ENCODE data around the gene CCDC188. TPM values are rescaled to one million over a fixed set of nuclear protein-coding genes. Genes with fewer than 3 reads are reported as not detected.
A peak's percentile ranks its signal among the peaks of the same experiment; 100 is the strongest.

The CCDC188 gene
- total and polyA plus RNA-seq, 4 experiments from 2014 or later, result not detected

GRCh38 chr22:20133930-20134549, 16.8 kb downstream of the CCDC188 start:
- intact Hi-C loops (cut with micrococcal nuclease), result loop anchor here (5.0 kb wide), 2 partner anchors 112 to 702 kb away; partner anchors contain the start of genes HIRA, MRPL40 and TANGO2
- Histone ChIP-seq H3K4me1 (ENCODE audit: insufficient read depth, low read length) (peaks cover 59% of the 10 kb centered on the region), H3K27me3 (ENCODE audit: insufficient read depth, low read length) (no peaks in the 10 kb centered on the region), H3K4me3 (ENCODE audit: low read length in 2 of 2) (no peak overlapping the region), H3K36me3 (ENCODE audit: insufficient read depth, low read length) (no peaks in the 10 kb centered on the region), H3K9me3 (ENCODE audit: control insufficient read depth in 1 of 2, low read length in 2 of 2) (no peaks in the 10 kb centered on the region), H3K27ac (ENCODE audit: low read depth, low read length) (no peak overlapping the region)
- no peak for DNase-seq
- ChIA-PET CTCF (ENCODE audit: partially characterized antibody) (no interaction called here), POLR2A (ENCODE audit: partially characterized antibody) (no interaction called here)
- Mint-ChIP-seq H3K27ac (peak overlapping the region in 2 of 7 donors; percentile 55 to 57), H3K9me3 (peaks cover 0 to 2% (median 0%) of the 10 kb centered on the region in 8 donors), H3K4me3 (peak overlapping the region; percentile 48 to 86 (median 66)), H3K4me1 (peaks cover 15 to 68% (median 46%) of the 10 kb centered on the region in 4 donors), H3K36me3 (peaks cover 0 to 2% of the 10 kb centered on the region in 2 donors), H3K27me3 (no peaks in the 10 kb centered on the region)

DNA sequence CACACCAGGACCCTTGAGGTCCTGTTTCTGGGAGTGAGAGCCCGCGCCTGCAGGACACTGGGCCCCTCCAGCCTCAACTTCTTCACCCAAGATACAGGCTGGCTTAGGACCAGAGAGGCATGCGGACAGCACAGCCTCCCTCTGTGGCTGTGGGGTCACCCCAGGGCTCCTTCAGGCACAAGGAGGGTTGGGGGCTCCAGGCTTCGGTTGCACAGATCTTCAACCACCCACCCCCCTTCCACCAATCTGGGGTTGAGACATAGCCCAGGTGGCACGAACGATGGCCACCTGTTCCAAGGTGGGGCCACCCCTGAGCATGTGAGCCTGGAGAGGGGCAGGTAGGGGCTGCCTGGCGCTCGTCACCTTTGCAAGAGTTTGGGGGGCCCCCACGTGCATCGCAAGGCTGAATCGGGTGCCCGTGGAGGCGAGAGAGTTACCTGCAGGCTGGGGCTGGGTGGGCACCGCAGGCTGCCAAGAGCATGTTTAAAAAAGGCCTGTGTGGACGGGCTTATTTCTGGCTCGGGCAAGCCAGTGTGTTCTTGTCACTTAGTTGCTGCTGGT, 18.1 kb downstream of the CCDC188 start:
- Histone ChIP-seq H3K27ac (ENCODE audit: low read depth, low read length) (peak overlapping the region; percentile 48), H3K4me1 (ENCODE audit: insufficient read depth, low read length) (peaks cover 61% of the 10 kb centered on the region), H3K27me3 (ENCODE audit: insufficient read depth, low read length) (no peaks in the 10 kb centered on the region), H3K4me3 (ENCODE audit: low read length in 2 of 2) (peak overlapping the region; percentile 12 to 57), H3K9me3 (ENCODE audit: control insufficient read depth in 1 of 2, low read length in 2 of 2) (no peaks in the 10 kb centered on the region), H3K36me3 (ENCODE audit: insufficient read depth, low read length) (no peaks in the 10 kb centered on the region)
- Mint-ChIP-seq H3K9me3 (peaks cover 0 to 2% (median 0%) of the 10 kb centered on the region in 8 donors), H3K4me1 (peaks cover 15 to 64% (median 44%) of the 10 kb centered on the region in 4 donors), H3K36me3 (peaks cover 0 to 5% of the 10 kb centered on the region in 2 donors), H3K27me3 (no peaks in the 10 kb centered on the region), H3K4me3 (peak overlapping the region; percentile 76 to 86 (median 80)), H3K27ac (peak overlapping the region in 5 of 7 donors; percentile 48 to 82 (median 69))
- ChIA-PET CTCF (ENCODE audit: partially characterized antibody) (no interaction called here), POLR2A (ENCODE audit: partially characterized antibody) (no interaction called here)
- intact Hi-C loops (cut with micrococcal nuclease), result loop anchor here (5.0 kb wide), 2 partner anchors 110 to 700 kb away; partner anchors contain the start of genes HIRA, MRPL40 and TANGO2
- DNase-seq, result no peak

- H3K27ac Mint-ChIP-seq, result peak overlapping the region in 3 of 7 donors; percentile 35 to 79 (median 57)
- no peaks in the 10 kb centered on the region for H3K27me3 Mint-ChIP-seq
- peak overlapping the region; percentile 48 for H3K27ac ChIP-seq (ENCODE audit: low read depth, low read length)
- CTCF ChIA-PET (ENCODE audit: partially characterized antibody), result no interaction called here
- peaks cover 57% of the 10 kb centered on the region for H3K4me1 ChIP-seq (ENCODE audit: insufficient read depth, low read length)
- DNase-seq, result peak in 4 of 5 donors; percentile 21 to 40 (median 29)
- no peaks in the 10 kb centered on the region for H3K36me3 ChIP-seq (ENCODE audit: insufficient read depth, low read length)
- peak overlapping the region; percentile 12 to 57 for H3K4me3 ChIP-seq (ENCODE audit: low read length in 2 of 2)
- H3K4me1 Mint-ChIP-seq, result peaks cover 13 to 58% (median 40%) of the 10 kb centered on the region in 4 donors
- no peaks in the 10 kb centered on the region for H3K9me3 ChIP-seq (ENCODE audit: control insufficient read depth in 1 of 2, low read length in 2 of 2)
- peaks cover 0 to 2% (median 0%) of the 10 kb centered on the region in 8 donors for H3K9me3 Mint-ChIP-seq
- H3K4me3 Mint-ChIP-seq, result peak overlapping the region; percentile 76 to 86 (median 80)
- POLR2A ChIA-PET (ENCODE audit: partially characterized antibody), result no interaction called here
- H3K36me3 Mint-ChIP-seq, result peaks cover 0 to 9% of the 10 kb centered on the region in 2 donors
- intact Hi-C loops (cut with micrococcal nuclease), result loop anchor here (1.0 to 5.0 kb wide), 4 partner anchors 15 to 700 kb away; partner anchors contain the start of genes HIRA, MRPL40, TANGO2 and TRMT2A
- H3K27me3 ChIP-seq (ENCODE audit: insufficient read depth, low read length), result no peaks in the 10 kb centered on the region
These were observed 18.8 kb downstream of the CCDC188 start for GRCh38 chr22:20131859-20132685.

GRCh38 chr22:20131597-20131858, 19.3 kb downstream of the CCDC188 start, which contains the start of gene ZDHHC8:
TSS of gene ZDHHC8 (plus strand) at chr22:20131804. CDS start at chr22:20131948, 144 bp downstream.
- no peaks in the 10 kb centered on the region for H3K36me3 ChIP-seq (ENCODE audit: insufficient read depth, low read length)
- H3K27me3 Mint-ChIP-seq, result no peaks in the 10 kb centered on the region
- peak in 4 of 5 donors; percentile 31 to 42 (median 34) for DNase-seq
- peak within 1 kb of the TSS; percentile 79 for H3K27ac ChIP-seq (ENCODE audit: low read depth, low read length)
- H3K4me1 Mint-ChIP-seq, result peaks cover 12 to 54% (median 39%) of the 10 kb centered on the region in 4 donors
- H3K9me3 Mint-ChIP-seq, result peaks cover 0 to 2% (median 0%) of the 10 kb centered on the region in 8 donors
- H3K4me3 Mint-ChIP-seq, result peak within 1 kb of the TSS; percentile 76 to 86 (median 80)
- no peaks in the 10 kb centered on the region for H3K27me3 ChIP-seq (ENCODE audit: insufficient read depth, low read length)
- H3K4me1 ChIP-seq (ENCODE audit: insufficient read depth, low read length), result peaks cover 52% of the 10 kb centered on the region
- intact Hi-C loops (cut with micrococcal nuclease), result loop anchor here (1.0 to 5.0 kb wide), 4 partner anchors 14 to 699 kb away; partner anchors contain the start of genes HIRA, MRPL40, TANGO2 and TRMT2A
- ChIA-PET CTCF (ENCODE audit: partially characterized antibody) (no interaction called here), POLR2A (ENCODE audit: partially characterized antibody) (interaction anchor here (2.9 kb wide), 2 partner anchors 14 to 161 kb away, joined by 13 to 28 read pairs; partner anchors contain the start of genes RANBP1 and TRMT2A)
- peak within 1 kb of the TSS; percentile 57 to 88 (median 77) for H3K27ac Mint-ChIP-seq
- H3K36me3 Mint-ChIP-seq, result peaks cover 0 to 9% of the 10 kb centered on the region in 2 donors
- H3K4me3 ChIP-seq (ENCODE audit: low read length in 2 of 2), result peak within 1 kb of the TSS; percentile 21 to 57
- no peaks in the 10 kb centered on the region for H3K9me3 ChIP-seq (ENCODE audit: control insufficient read depth in 1 of 2, low read length in 2 of 2)

GRCh38 chr22:20130731-20131596, 19.9 kb downstream of the CCDC188 start:
- peaks cover 9 to 48% (median 35%) of the 10 kb centered on the region in 4 donors for H3K4me1 Mint-ChIP-seq
- H3K9me3 ChIP-seq (ENCODE audit: control insufficient read depth in 1 of 2, low read length in 2 of 2), result no peaks in the 10 kb centered on the region
- peaks cover 0 to 13% of the 10 kb centered on the region in 2 donors for H3K36me3 Mint-ChIP-seq
- POLR2A ChIA-PET (ENCODE audit: partially characterized antibody), result interaction anchor here (1.0 to 2.9 kb wide), 4 partner anchors 14 to 189 kb away, joined by 4 to 28 read pairs (median 9); partner anchors contain the start of genes COMT, RANBP1, TANGO2 and TRMT2A
- H3K9me3 Mint-ChIP-seq, result peaks cover 0 to 2% (median 0%) of the 10 kb centered on the region in 8 donors
- CTCF ChIA-PET (ENCODE audit: partially characterized antibody), result interaction anchor here (1.7 to 2.9 kb wide), 2 partner anchors 159 to 162 kb away, joined by 6 to 26 read pairs; no protein-coding TSS in a partner anchor
- H3K4me3 Mint-ChIP-seq, result peak overlapping the region; percentile 41 to 76 (median 53)
- H3K4me3 ChIP-seq (ENCODE audit: low read length in 2 of 2), result peak overlapping the region; percentile 21 to 57
- peak; percentile 72 to 79 (median 75) for DNase-seq
- intact Hi-C loops (cut with micrococcal nuclease), result loop anchor here (1.0 to 5.0 kb wide), 4 partner anchors 14 to 699 kb away; partner anchors contain the start of genes HIRA, MRPL40, TANGO2 and TRMT2A
- no peaks in the 10 kb centered on the region for H3K27me3 ChIP-seq (ENCODE audit: insufficient read depth, low read length)
- no peaks in the 10 kb centered on the region for H3K27me3 Mint-ChIP-seq
- H3K27ac Mint-ChIP-seq, result peak overlapping the region; percentile 31 to 88 (median 73)
- peak overlapping the region; percentile 79 for H3K27ac ChIP-seq (ENCODE audit: low read depth, low read length)
- peaks cover 2% of the 10 kb centered on the region for H3K36me3 ChIP-seq (ENCODE audit: insufficient read depth, low read length)
- peaks cover 48% of the 10 kb centered on the region for H3K4me1 ChIP-seq (ENCODE audit: insufficient read depth, low read length)

DNA sequence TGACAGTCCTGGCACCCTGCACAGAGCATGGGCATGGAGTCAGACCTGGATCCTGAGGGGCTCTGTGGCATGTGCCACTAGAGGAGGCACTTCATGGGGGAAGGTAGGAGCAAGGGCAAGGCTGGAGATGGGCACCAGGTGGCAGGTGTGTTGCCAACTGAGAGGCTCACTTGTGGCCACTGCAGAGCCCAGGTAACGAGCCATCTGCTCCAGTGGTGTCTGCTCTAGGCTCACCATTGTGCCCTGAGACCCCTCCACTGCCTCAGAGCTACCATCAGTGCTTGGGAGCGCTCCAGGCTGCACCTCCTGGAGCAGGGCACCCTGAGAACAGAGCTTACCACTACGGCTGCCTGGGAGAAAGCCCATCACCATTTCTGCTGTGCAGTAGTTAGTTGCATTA, 20.5 kb downstream of the CCDC188 start:
- Mint-ChIP-seq H3K36me3 (peaks cover 0 to 19% of the 10 kb centered on the region in 2 donors), H3K27me3 (no peaks in the 10 kb centered on the region), H3K4me3 (peak overlapping the region in 7 of 8 donors; percentile 41 to 76 (median 65)), H3K9me3 (peaks cover 0 to 2% (median 0%) of the 10 kb centered on the region in 8 donors), H3K27ac (peak overlapping the region in 6 of 7 donors; percentile 37 to 88 (median 77)), H3K4me1 (peaks cover 9 to 43% (median 33%) of the 10 kb centered on the region in 4 donors)
- POLR2A ChIA-PET (ENCODE audit: partially characterized antibody), result interaction anchor here (0.6 to 2.9 kb wide), 5 partner anchors 13 to 188 kb away, joined by 3 to 28 read pairs (median 5); partner anchors contain the start of genes COMT, RANBP1, TANGO2 and TRMT2A
- no peaks in the 10 kb centered on the region for H3K9me3 ChIP-seq (ENCODE audit: control insufficient read depth in 1 of 2, low read length in 2 of 2)
- peak in 3 of 5 donors; percentile 8 to 21 (median 14) for DNase-seq
- peaks cover 43% of the 10 kb centered on the region for H3K4me1 ChIP-seq (ENCODE audit: insufficient read depth, low read length)
- H3K27me3 ChIP-seq (ENCODE audit: insufficient read depth, low read length), result no peaks in the 10 kb centered on the region
- H3K4me3 ChIP-seq (ENCODE audit: low read length in 2 of 2), result no peak overlapping the region
- CTCF ChIA-PET (ENCODE audit: partially characterized antibody), result interaction anchor here (1.6 to 2.9 kb wide), 3 partner anchors 159 to 177 kb away, joined by 5 to 26 read pairs (median 6); no protein-coding TSS in a partner anchor
- peaks cover 8% of the 10 kb centered on the region for H3K36me3 ChIP-seq (ENCODE audit: insufficient read depth, low read length)
- peak overlapping the region; percentile 79 for H3K27ac ChIP-seq (ENCODE audit: low read depth, low read length)
- intact Hi-C loops (cut with micrococcal nuclease), result loop anchor here (5.0 kb wide), 2 partner anchors 108 to 698 kb away; partner anchors contain the start of genes HIRA, MRPL40 and TANGO2

Measured in CD4-positive, alpha-beta memory T cell (primary cell).